Keratinocyte (primary cell): ENCODE data around the gene HHATL.

Experiments used
- CTCF ChIP-seq, 3 experiments: IDR thresholded peaks in 1 of 3; conservative IDR thresholded peaks in 1 of 3; optimal IDR thresholded peaks in 1 of 3; 2 replicates in 2 of 3; 3 replicates in 1 of 3; pipeline versions ENCODE3 to v1.5.1; 2011; ENCODE audit warnings: low read length in 3 of 3, mild to moderate bottlenecking in 3 of 3, moderate library complexity in 2 of 3, control low read depth in 1 of 3, inconsistent platforms in 1 of 3; ENCODE audit not compliant: insufficient read depth in 2 of 3; ENCODE audit errors: extremely low read depth in 1 of 3
- EZH2 ChIP-seq: IDR thresholded peaks from one replicate; pipeline ENCODE4 v1.6.1; 2012; ENCODE audit warnings: inconsistent platforms, mild to moderate bottlenecking, low read length, moderate library complexity

GRCh38 chr3:42712688-42713372, 10.2 kb upstream of the HHATL start:
- TF ChIP-seq CTCF (optimal IDR thresholded peaks at IDR 0.05 in 1 of 3, IDR thresholded peaks at IDR 0.05 in 1 of 3, conservative IDR thresholded peaks at IDR 0.05 in 1 of 3; ENCODE audit: extremely low read depth in 1 of 3, insufficient read depth in 2 of 3, low read length in 3 of 3) (no peak), EZH2 (no peak)
